Inflammatory macrophage treated with lipopolysaccharide for 4 hours (primary cell): ENCODE results near the gene SLC23A2.

Experiments
- DNase-seq: peaks from one replicate; pipeline ENCODE4 v3.0.0-alpha.2; 2020

Gene SLC23A2

GRCh38 chr20:4811661-4812181, 189.6 kb downstream of the SLC23A2 start:
- peak; percentile 39 for DNase-seq

GRCh38 chr20:4811257-4811656, 190.1 kb downstream of the SLC23A2 start:
- DNase-seq = no peak

GRCh38 chr20:4810426-4811019, 190.8 kb downstream of the SLC23A2 start:
- peak; percentile 48 for DNase-seq

- DNase-seq = no peak
Measured at GRCh38 chr20:4809707-4810106, 191.6 kb downstream of the SLC23A2 start.

GRCh38 chr20:4808872-4809271, 192.4 kb downstream of the SLC23A2 start:
- no peak for DNase-seq

- no peak for DNase-seq
Measured at GRCh38 chr20:4805663-4806449, 195.5 kb downstream of the SLC23A2 start.

- DNase-seq = peak; percentile 78
Measured at GRCh38 chr20:4802527-4802926, 198.8 kb downstream of the SLC23A2 start.
